Measurements from ENCODE around the gene RGS17.

RGS17 gene

GRCh38 chr6:152982904-152983636, 148.0 kb downstream of the RGS17 start, which contains the start of gene FBXO5:
Gene FBXO5 (minus strand): TSS chr6:152983041. CDS start chr6:152982959, 82 bp downstream.
- peak; percentile 92 for DNase-seq (ENCODE audit: low read depth)
- peak within 1 kb of the TSS; percentile 93 for H3K4me3 ChIP-seq (ENCODE audit: low read depth, low read length)
- TF ChIP-seq CTCF (IDR thresholded peaks at IDR 0.05; ENCODE audit: low read depth, low read length, missing control alignments) = no peak

- H3K4me3 ChIP-seq (ENCODE audit: low read depth, low read length) = peak overlapping the region; percentile 93
- DNase-seq (ENCODE audit: low read depth) = no peak
- TF ChIP-seq CTCF (IDR thresholded peaks at IDR 0.05; ENCODE audit: low read depth, low read length, missing control alignments) = no peak
Observed at GRCh38 chr6:152981989-152982903, 148.8 kb downstream of the RGS17 start.

- DNase-seq (ENCODE audit: low read depth) = no peak
- no peak for TF ChIP-seq CTCF (IDR thresholded peaks at IDR 0.05; ENCODE audit: low read depth, low read length, missing control alignments)
- peak overlapping the region; percentile 93 for H3K4me3 ChIP-seq (ENCODE audit: low read depth, low read length)
Observed at GRCh38 chr6:152981219-152981618, 149.9 kb downstream of the RGS17 start.

GRCh38 chr6:152980656-152981055, 150.4 kb downstream of the RGS17 start:
- TF ChIP-seq CTCF (IDR thresholded peaks at IDR 0.05; ENCODE audit: low read depth, low read length, missing control alignments) = no peak
- H3K4me3 ChIP-seq (ENCODE audit: low read depth, low read length) = peak overlapping the region; percentile 93
- no peak for DNase-seq (ENCODE audit: low read depth)

GRCh38 chr6:152979116-152979515, 152.0 kb downstream of the RGS17 start:
- TF ChIP-seq CTCF (IDR thresholded peaks at IDR 0.05; ENCODE audit: low read depth, low read length, missing control alignments) = no peak
- no peak overlapping the region for H3K4me3 ChIP-seq (ENCODE audit: low read depth, low read length)
- no peak for DNase-seq (ENCODE audit: low read depth)

- TF ChIP-seq CTCF (IDR thresholded peaks at IDR 0.05; ENCODE audit: low read depth, low read length, missing control alignments) = no peak
- H3K4me3 ChIP-seq (ENCODE audit: low read depth, low read length) = no peak overlapping the region
- no peak for DNase-seq (ENCODE audit: low read depth)
Observed at GRCh38 chr6:152978058-152978457, 153.0 kb downstream of the RGS17 start.
